SW480 (cell line): ENCODE results near the gene DENND2C.
A peak's percentile ranks its signal among the peaks of the same experiment; 100 is the strongest.

Experiments used
- DNase-seq: peaks from one replicate; pipeline ENCODE4 v3.0.0-alpha.2; 2016; ENCODE audit warnings: low spot score

Gene DENND2C

GRCh38 chr1:114669562-114670082 lies at the start of gene DENND2C:
Gene DENND2C, minus strand, starts transcription at chr1:114670049. Its CDS starts 44,065 bp downstream, at chr1:114625984.
- no peak for DNase-seq

GRCh38 chr1:114719424-114719787 lies 49.6 kb upstream of the DENND2C start:
- DNase-seq = no peak

GRCh38 chr1:114718661-114719423 lies 49.0 kb upstream of the DENND2C start:
- no peak for DNase-seq

- peak; percentile 80 for DNase-seq
These were observed 46.7 kb upstream of the DENND2C start, which contains the start of gene NRAS for GRCh38 chr1:114716304-114717170. Gene NRAS, minus strand, starts transcription at chr1:114716771. Its CDS starts 611 bp downstream, at chr1:114716160.

- no peak for DNase-seq
These were observed 46.1 kb upstream of the DENND2C start for GRCh38 chr1:114715952-114716303.

GRCh38 chr1:114712977-114713376 lies 43.1 kb upstream of the DENND2C start:
- no peak for DNase-seq

- no peak for DNase-seq
These were observed 40.5 kb upstream of the DENND2C start for GRCh38 chr1:114710360-114710759.

- DNase-seq = no peak
These were observed 37.8 kb upstream of the DENND2C start for GRCh38 chr1:114707604-114708003.

GRCh38 chr1:114703242-114703641 lies 33.4 kb upstream of the DENND2C start:
- no peak for DNase-seq

GRCh38 chr1:114702737-114703136 lies 32.9 kb upstream of the DENND2C start:
- DNase-seq = no peak

- DNase-seq = no peak
These were observed 32.1 kb upstream of the DENND2C start for GRCh38 chr1:114701931-114702330.

- DNase-seq = no peak
These were observed 30.3 kb upstream of the DENND2C start for GRCh38 chr1:114700036-114700600.

- DNase-seq = no peak
These were observed 27.0 kb upstream of the DENND2C start for GRCh38 chr1:114696810-114697209.

- no peak for DNase-seq
These were observed 25.7 kb upstream of the DENND2C start, which contains the start of gene AMPD1 for GRCh38 chr1:114695430-114696058. Gene AMPD1, minus strand, starts transcription at chr1:114695546. Its CDS starts 75 bp downstream, at chr1:114695471.

- no peak for DNase-seq
These were observed 24.9 kb upstream of the DENND2C start for GRCh38 chr1:114694540-114695310.

GRCh38 chr1:114692947-114693346 lies 23.1 kb upstream of the DENND2C start:
- no peak for DNase-seq

- no peak for DNase-seq
These were observed 21.2 kb upstream of the DENND2C start for GRCh38 chr1:114691061-114691460.

- no peak for DNase-seq
These were observed 20.3 kb upstream of the DENND2C start for GRCh38 chr1:114690148-114690547.

GRCh38 chr1:114688526-114688925 lies 18.7 kb upstream of the DENND2C start:
- DNase-seq = no peak

- no peak for DNase-seq
These were observed 16.0 kb upstream of the DENND2C start for GRCh38 chr1:114685851-114686250.

- no peak for DNase-seq
These were observed 7.8 kb upstream of the DENND2C start for GRCh38 chr1:114677691-114678090.
